NCI-H1092 (cell line): ENCODE results near the gene RALY.

Experiments used
- DNase-seq: peaks from one replicate; lab custom pipeline; 2025; lab: John Stamatoyannopoulos, UW

RALY gene

GRCh38 chr20:34047010-34047687, 53.4 kb downstream of the RALY start:
- DNase-seq: no peak

DNA sequence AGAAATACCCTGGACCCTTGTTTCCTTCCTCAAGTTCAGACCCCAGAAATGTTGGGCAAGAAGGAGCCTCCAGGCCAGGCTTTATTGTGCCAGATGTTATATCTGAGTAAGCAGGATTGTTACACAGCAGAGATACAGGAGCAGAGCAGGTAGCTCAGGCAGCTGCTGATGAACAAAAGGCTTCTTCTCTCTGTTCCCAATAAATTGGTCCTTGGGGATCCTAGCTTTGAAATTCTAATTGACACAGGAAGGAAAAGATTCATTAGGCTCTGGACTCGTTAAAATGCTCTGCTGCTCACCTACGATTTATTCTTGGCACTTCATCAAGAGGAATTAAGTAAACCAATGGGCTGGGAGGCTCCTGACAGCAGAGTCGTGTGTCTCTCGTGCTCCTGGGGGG, 54.2 kb downstream of the RALY start:
- DNase-seq: peak; percentile 35

- DNase-seq: no peak
Observed at GRCh38 chr20:34049389-34049788, 55.7 kb downstream of the RALY start.

- DNase-seq: no peak
Observed at GRCh38 chr20:34049897-34050695, 56.4 kb downstream of the RALY start.

- no peak for DNase-seq
Observed at GRCh38 chr20:34052414-34052813, 58.7 kb downstream of the RALY start.

DNA sequence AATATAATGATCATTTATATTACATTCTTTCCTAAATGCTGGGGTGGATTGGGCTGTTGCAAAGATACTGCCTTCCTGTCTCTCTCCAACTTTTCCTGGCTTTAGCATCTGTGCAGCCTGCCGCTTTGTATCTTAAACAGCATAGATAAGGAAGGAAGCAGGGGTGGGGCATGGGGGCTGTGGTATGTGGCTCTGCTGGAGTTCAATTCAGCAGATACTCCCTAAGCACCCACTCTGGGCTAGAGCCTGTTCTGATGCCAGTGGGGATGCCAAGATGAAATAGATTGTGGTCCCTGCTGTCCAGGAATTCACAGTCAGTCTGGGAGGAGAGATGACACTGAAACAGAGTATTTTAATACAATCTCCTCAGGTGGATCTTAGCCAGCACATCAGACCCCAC, 61.6 kb downstream of the RALY start:
- no peak for DNase-seq

DNA sequence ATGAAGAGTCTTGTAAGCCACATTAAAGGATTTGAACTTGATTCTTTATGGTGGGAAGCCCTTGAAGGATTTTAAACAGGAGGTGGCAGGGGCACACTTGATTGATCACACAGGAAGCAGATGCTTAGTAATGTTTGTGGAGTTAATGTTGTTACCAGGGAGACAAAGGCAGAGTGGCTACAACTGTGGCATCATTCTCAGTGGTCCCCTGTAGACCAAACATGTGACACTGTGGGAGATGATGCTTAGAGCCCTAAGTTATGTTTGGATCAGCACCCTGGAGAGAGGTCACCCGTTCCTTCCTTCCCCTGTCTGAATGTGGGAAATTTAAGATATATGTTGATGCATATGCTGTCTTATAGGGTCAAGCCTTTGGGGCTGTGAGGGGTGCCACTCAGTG, 65.1 kb downstream of the RALY start:
- DNase-seq: no peak

DNA sequence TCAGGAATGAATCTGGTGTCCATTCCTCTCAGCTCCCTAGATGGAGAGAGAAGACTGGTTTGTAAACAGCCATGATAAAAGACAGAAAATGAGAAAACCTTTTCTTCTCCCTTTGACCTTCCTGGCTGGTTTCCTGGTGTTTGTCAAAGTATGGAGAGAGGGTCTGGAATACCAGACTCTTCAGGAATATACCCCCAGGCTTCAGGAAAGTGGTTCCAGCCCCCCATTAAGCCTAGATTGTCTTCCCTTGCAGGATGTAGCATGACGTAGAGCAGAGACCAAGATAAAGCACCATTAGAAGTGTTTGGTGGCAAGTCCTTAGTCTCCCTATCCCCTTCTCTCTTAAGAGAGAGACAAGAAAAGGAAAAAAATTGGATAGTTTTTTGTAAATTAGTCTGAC, 67.3 kb downstream of the RALY start:
- DNase-seq: no peak

DNA sequence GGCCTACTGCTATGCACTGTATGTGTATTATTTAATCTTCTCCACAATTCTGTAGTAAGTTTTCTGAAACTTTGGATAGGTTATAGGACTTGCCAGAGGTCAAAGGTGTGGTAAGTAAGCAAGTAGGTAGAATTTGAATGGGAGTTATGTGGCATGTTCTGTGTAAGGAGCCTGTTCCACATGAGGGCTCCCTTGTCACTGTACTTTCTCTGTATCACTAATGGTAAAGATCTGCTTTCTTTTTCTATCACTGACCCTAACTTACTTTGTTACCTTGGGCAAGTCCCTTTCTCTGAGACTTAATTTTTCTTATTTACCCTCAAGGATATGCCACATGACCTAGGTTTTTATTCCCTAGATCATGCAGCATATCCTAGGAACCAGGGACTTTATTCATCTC, 68.0 kb downstream of the RALY start:
- DNase-seq: no peak

DNA sequence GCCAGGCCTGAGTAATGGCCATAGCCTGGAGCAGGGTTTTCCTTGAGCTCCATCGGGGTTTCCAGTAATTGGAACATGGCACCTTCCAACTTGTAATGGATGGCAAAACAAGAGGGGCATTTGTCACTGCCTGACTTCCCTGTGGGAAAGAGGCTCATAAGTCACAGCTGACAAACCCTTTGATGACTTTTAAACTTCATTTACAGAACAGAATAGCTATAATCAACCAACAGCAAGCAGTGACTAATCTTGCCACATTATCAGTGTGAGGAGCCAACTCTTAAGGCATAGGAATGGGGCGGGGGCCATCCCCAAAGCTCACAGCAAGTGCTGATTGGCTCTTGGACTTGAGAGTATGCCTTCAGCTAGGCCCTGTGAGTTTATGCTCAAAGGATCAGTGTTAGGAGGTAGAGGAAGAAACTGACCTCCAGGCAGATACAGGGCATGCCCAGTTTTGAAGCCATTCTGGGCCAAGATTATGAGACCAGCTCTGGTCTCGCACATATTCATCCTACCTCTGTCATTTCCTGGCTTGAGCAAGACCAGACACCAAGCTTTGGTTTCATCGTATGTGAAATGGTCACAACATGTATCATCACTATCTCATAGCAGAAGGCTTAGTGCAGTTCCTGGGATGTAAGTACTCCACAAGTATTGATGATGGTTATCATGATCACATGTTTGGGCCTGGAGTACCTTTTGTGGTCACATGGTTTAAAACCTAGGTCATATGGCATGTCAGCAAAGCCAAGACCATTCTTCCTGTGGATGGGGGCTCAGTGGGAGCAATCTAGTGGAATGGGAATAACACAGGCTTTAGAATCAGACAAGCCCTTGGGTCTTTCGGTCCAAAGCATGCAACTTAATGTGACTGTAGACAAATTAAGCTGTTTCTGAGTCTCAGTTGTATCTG, 69.1 kb downstream of the RALY start:
- DNase-seq: no peak

GRCh38 chr20:34064286-34064685, 70.6 kb downstream of the RALY start:
- DNase-seq: no peak

DNA sequence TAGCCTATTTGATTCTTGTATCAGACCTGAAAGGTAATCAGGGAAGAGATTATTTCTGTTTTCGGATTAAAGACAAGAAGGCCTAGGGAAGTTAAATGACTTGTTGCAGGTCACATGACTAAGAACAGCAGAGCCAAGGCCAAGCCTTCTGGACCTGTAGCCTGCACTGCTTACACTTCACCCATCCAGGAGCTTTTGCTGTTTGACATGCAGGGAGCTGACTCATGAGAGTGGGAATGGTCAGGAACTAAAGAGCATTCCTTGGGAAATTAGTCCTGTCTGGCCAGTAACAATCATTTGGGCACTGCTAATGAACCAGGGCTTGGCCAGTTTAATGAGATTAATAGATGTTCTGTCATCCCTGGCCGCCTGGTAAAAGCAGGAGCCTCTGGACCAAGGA, 71.5 kb downstream of the RALY start:
- no peak for DNase-seq

GRCh38 chr20:34066476-34067090, 72.9 kb downstream of the RALY start:
- no peak for DNase-seq

DNA sequence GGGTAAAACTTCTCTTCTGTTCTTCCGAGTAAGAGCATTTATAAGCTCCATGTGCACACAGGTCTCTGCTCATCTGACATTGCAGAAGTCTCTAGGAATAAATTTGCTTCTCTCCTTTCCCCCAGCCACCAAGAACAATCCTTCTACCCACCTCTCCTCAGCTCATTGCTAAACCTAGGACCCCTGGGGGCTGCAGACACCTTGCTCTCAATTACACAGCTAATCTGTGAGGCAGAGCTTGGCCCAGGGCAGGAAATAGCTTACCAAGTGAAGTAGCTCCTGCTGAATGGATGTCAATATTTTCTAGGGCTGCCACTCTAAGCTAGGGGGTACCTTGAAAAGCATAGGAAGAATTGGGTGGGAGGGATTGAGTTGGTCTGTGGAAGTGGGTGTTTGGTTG, 74.3 kb downstream of the RALY start:
- no peak for DNase-seq

DNA sequence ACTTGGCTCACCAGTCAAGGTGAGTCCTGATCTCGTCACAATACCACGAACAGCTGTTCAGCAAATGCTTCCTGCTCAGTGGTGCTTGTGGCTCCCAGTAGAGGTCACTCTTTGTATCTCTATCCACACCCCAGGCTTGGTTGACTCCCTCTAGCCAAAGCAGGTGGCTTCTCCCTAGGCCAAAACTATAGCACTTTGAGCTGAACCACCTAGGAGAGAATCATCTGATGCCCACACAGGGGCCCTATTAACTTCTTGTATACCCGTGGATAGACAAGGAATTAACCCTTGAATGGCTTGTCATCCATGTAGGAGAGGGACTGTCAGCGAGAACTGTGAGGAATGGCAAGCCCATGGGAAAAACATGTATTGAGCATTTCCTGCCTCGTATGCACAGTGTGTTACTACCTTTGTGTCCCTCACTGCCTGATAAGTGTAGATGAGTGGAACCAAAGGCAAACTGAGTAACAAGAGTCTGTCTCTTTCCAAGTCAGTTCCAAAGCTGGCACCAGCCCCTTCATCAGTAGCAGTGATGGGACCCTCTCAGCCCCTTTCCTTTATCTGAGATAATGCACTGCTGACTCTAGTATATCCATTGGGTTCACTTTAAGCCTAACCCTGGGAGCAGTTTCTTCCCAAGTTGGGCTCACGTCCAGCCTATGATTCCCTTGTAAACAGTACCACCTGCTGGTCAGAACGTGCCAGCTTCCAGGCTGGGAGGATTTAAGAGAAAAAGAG, 75.8 kb downstream of the RALY start:
- DNase-seq: peak; percentile 73

GRCh38 chr20:34070079-34070439, 76.3 kb downstream of the RALY start:
- DNase-seq: no peak

- no peak for DNase-seq
Observed at GRCh38 chr20:34070859-34071258, 77.1 kb downstream of the RALY start.

DNA sequence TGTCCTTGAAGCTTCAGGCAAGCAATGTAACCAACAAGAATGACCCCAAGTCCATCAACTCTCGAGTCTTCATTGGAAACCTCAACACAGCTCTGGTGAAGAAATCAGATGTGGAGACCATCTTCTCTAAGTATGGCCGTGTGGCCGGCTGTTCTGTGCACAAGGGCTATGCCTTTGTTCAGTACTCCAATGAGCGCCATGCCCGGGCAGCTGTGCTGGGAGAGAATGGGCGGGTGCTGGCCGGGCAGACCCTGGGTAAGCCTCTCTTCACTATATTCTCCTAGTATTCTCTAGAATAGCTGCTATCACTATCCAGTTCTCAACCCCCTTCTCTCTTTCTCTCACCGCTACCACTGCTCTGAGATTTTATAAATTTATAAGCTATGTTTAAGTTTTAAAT, 78.4 kb downstream of the RALY start:
- no peak for DNase-seq

- no peak for DNase-seq
Observed at GRCh38 chr20:34072778-34073177, 79.1 kb downstream of the RALY start.

GRCh38 chr20:34074101-34074760, 80.5 kb downstream of the RALY start:
- DNase-seq: no peak

GRCh38 chr20:34075647-34076046, 81.9 kb downstream of the RALY start:
- DNase-seq: no peak
